Tibial nerve (tissue), 4 donors: ENCODE results near the gene EIF2AK2. TPM values are rescaled to one million over a fixed set of nuclear protein-coding genes. Genes with fewer than 3 reads are reported as not detected.

Experiments used
- DNase-seq, 2 donors: peaks; one replicate each; pipeline ENCODE4 v3.0.0-alpha.2; 2019; ENCODE audit warnings: low spot score in 2 of 2
- H3K27ac ChIP-seq, 4 donors: fragments of 200-600 bp; sonication (generic) in 3 of 4; one replicate each; pipeline ENCODE4 v1.5.1; 2017 to 2019; ENCODE audit warnings: mild to moderate bottlenecking in 1 of 4
- H3K27me3 ChIP-seq, 2 donors: fragments of 200-600 bp; sonication (generic) in 1 of 2; one replicate each; pipeline versions ENCODE4 v1.5.1 to v1.6.0; 2017 to 2019
- H3K36me3 ChIP-seq, 3 donors: fragments of 200-600 bp; sonication (generic); one replicate each; pipeline ENCODE4 v1.5.1; 2018 to 2019
- H3K4me1 ChIP-seq, 4 donors: fragments of 200-600 bp; sonication (generic) in 3 of 4; one replicate each; pipeline ENCODE4 v1.5.1; 2017 to 2019
- H3K4me3 ChIP-seq, 4 donors: fragments of 200-600 bp; sonication (generic) in 3 of 4; one replicate each; pipeline ENCODE4 v1.5.1; 2017 to 2019; ENCODE audit warnings: mild to moderate bottlenecking in 1 of 4, moderate library complexity in 1 of 4
- H3K9me3 ChIP-seq, 4 donors: fragments of 200-600 bp; sonication (generic) in 3 of 4; one replicate each; pipeline ENCODE4 v1.5.1; 2017 to 2019
- CTCF ChIP-seq, 5 experiments: fragments of 200-600 bp in 3 of 5; fragments of 450-650 bp in 2 of 5; sonication (generic) in 3 of 5; IDR thresholded peaks; one replicate each; pipeline ENCODE4 v1.5.1; 2016 to 2019; ENCODE audit warnings: antibody characterized with exemption in 5 of 5, mild to moderate bottlenecking in 3 of 5, moderate library complexity in 2 of 5
- EP300 ChIP-seq, 2 donors: sonication (generic); formaldehyde crosslinking; IDR thresholded peaks; one replicate each; pipeline ENCODE4 v1.6.1; 2017; ENCODE audit warnings: antibody characterized with exemption in 2 of 2, mild to moderate bottlenecking in 1 of 2
- POLR2A ChIP-seq, 2 donors: fragments of 450-650 bp; IDR thresholded peaks; one replicate each; pipeline ENCODE4 v1.6.1; 2017; ENCODE audit warnings: antibody characterized with exemption in 2 of 2, mild to moderate bottlenecking in 2 of 2, moderate library complexity in 2 of 2
- WGBS, 2 donors: methylation state at CpG; one replicate each; pipeline ENCODE4 v1.1.5; 2018; 5-methylcytosine and 5-hydroxymethylcytosine counted together
- total RNA-seq, 4 donors: library from RNA; depleted of rRNA; stranded (reverse); fragments of >200 nt; gene quantifications; one replicate each; pipeline ENCODE4 v1.1.0, GENCODE V29; 2016

EIF2AK2 gene
- total RNA-seq, 4 donors from 2014 or later: 21.6 to 36.0 (median 25.7) TPM

- no peaks in the 10 kb centered on the region for H3K36me3 ChIP-seq
- no peaks in the 10 kb centered on the region for H3K9me3 ChIP-seq
- H3K4me1 ChIP-seq: peaks cover 0 to 5% (median 0%) of the 10 kb centered on the region in 4 donors
- TF ChIP-seq POLR2A (IDR thresholded peaks at IDR 0.05): no peak
- no peak overlapping the region for H3K4me3 ChIP-seq
- no peak for DNase-seq
- WGBS, 2 donors: 76 to 83% methylated on average over 6 of the region's 6 CpGs
- H3K27me3 ChIP-seq: no peaks in the 10 kb centered on the region
- H3K27ac ChIP-seq: peak overlapping the region in 2 of 4 donors; percentile 81 to 92
Measured at GRCh38 chr2:37191747-37192146, 35.0 kb upstream of the EIF2AK2 start.

GRCh38 chr2:37191253-37191652 lies 34.5 kb upstream of the EIF2AK2 start:
- TF ChIP-seq EP300 (IDR thresholded peaks at IDR 0.05) (no peak), CTCF (IDR thresholded peaks at IDR 0.05) (no peak), POLR2A (IDR thresholded peaks at IDR 0.05) (no peak)
- H3K9me3 ChIP-seq: no peaks in the 10 kb centered on the region
- WGBS, 2 donors: 39 to 44% methylated on average over 4 of the region's 4 CpGs
- no peaks in the 10 kb centered on the region for H3K36me3 ChIP-seq
- peaks cover 0 to 5% (median 0%) of the 10 kb centered on the region in 4 donors for H3K4me1 ChIP-seq
- no peaks in the 10 kb centered on the region for H3K27me3 ChIP-seq
- peak overlapping the region in 2 of 4 donors; percentile 81 to 92 for H3K27ac ChIP-seq
- no peak for DNase-seq
- H3K4me3 ChIP-seq: no peak overlapping the region

DNA sequence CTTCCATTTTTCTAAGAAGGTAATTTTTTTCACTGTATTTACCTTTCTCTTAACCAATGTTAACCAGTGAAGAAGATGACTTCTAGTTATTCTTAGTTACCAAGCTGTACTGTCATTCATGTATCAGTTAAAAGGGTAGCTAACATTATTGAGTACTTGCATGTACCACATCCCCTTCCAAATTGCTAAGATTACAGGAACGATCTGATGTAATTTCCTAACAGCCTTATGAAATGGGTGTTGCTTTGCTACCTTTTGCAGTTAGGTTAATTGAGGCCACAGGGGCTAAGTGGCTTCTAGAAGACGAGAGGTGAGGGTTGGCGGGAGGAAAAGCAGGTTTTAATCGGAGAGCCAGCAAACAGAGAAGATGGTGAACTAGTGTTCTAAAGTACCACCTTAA lies 33.5 kb upstream of the EIF2AK2 start:
- Histone ChIP-seq H3K4me3 (no peak overlapping the region), H3K4me1 (no peaks in the 10 kb centered on the region), H3K27ac (peak overlapping the region in 3 of 4 donors; percentile 23 to 92 (median 81)), H3K27me3 (no peaks in the 10 kb centered on the region), H3K9me3 (no peaks in the 10 kb centered on the region), H3K36me3 (no peaks in the 10 kb centered on the region)
- 86 to 88% methylated on average over 4 of the region's 4 CpGs for WGBS, 2 donors
- DNase-seq: no peak
- no peak for TF ChIP-seq EP300 (IDR thresholded peaks at IDR 0.05)
- TF ChIP-seq POLR2A (IDR thresholded peaks at IDR 0.05): no peak
- TF ChIP-seq CTCF (IDR thresholded peaks at IDR 0.05): no peak

DNA sequence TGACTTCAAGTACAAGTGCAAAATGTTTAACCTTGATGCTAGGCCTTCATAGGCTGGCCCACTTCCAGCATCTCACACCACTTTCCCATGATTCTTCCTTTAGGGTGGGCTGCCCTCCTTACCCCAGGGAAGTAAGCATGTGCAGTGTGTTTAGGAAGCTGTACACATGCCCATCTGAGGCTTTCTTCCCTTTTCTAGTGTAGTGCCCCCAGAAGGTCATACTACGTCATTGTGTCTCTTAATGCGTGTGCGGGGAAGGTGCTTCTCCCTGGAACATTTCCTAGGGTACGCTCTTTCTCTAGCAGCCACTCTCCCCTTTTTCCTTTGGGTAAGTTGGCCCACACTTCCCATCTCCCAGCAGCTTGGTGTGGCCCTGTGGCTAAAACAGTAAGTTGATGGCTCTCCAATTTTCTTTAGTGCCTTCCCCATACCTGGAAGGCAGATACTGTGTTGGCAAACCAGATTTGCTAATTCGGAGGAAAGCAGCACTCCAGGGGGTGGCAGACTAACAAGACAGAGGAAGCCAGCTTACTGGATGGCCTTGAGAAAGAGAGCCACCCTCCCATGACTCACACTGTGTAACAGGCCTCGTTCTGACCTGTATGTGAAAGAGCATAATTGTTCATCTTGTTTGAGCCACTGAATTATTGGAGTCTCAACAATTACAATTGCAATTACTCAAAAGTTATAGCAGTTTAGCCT lies 32.8 kb upstream of the EIF2AK2 start:
- no peak for DNase-seq
- Histone ChIP-seq H3K27ac (peak overlapping the region in 3 of 4 donors; percentile 67 to 92 (median 81)), H3K9me3 (no peaks in the 10 kb centered on the region), H3K4me1 (no peaks in the 10 kb centered on the region), H3K4me3 (no peak overlapping the region), H3K36me3 (no peaks in the 10 kb centered on the region), H3K27me3 (no peaks in the 10 kb centered on the region)
- WGBS, 2 donors: 65 to 67% methylated on average over 6 of the region's 6 CpGs
- TF ChIP-seq CTCF (IDR thresholded peaks at IDR 0.05) (no peak), POLR2A (IDR thresholded peaks at IDR 0.05) (no peak), EP300 (IDR thresholded peaks at IDR 0.05) (peak in 1 of 2 donors; percentile 51)

DNA sequence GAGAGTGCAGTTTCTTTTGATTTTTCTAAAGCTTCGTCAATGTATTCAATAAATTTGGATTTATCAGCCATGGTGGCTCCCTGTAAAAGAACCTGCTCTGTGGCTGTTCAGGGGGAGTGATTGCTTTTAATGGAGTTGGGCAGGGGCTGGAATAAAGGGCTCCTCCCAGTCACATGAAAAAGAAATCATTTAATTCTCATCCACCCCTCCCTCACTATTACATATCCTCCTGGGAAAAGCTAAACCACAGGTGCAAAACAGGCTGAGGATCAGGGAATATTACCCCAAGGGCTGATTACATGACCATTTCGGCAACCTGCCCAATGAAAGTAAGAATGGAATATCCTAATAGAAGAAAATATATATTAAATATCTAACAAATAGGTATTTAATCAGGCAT lies 31.8 kb upstream of the EIF2AK2 start, which contains the start of gene SULT6B1:
Gene SULT6B1, minus strand, starts transcription at position 101 of the 400 bp plus-strand sequence. Its CDS starts 30 bp downstream, at position 71.
- Histone ChIP-seq H3K27ac (peak within 1 kb of the TSS in 3 of 4 donors; percentile 67 to 92 (median 81)), H3K36me3 (no peaks in the 10 kb centered on the region), H3K27me3 (no peaks in the 10 kb centered on the region), H3K4me3 (no peak within 1 kb of the TSS), H3K9me3 (no peaks in the 10 kb centered on the region), H3K4me1 (no peaks in the 10 kb centered on the region)
- 89 to 91% methylated on average over 2 of the region's 2 CpGs for WGBS, 2 donors
- no peak for DNase-seq
- TF ChIP-seq CTCF (IDR thresholded peaks at IDR 0.05) (no peak), EP300 (IDR thresholded peaks at IDR 0.05) (no peak), POLR2A (IDR thresholded peaks at IDR 0.05) (no peak)
